Adrenal gland (tissue), 5 donors: ENCODE measurements around the gene ST3GAL3.

Experiments used
- POLR2A ChIP-seq, 2 donors: fragments of 450-650 bp; IDR thresholded peaks; one replicate each; pipeline ENCODE4 v1.6.1; 2017; ENCODE audit warnings: antibody characterized with exemption in 2 of 2, mild to moderate bottlenecking in 2 of 2, moderate library complexity in 1 of 2
- TF ChIP-seq, protein P1 (sequence below), 6 experiments: fragments of 450-650 bp in 4 of 6; fragments of 200-600 bp in 2 of 6; sonication (generic) in 1 of 6; IDR thresholded peaks; 1 replicate in 5 of 6; 2 replicates in 1 of 6; pipeline versions ENCODE4 v1.5.1 to v1.8.0; 2016 to 2021; ENCODE audit warnings: antibody characterized with exemption in 6 of 6, mild to moderate bottlenecking in 2 of 6, moderate library complexity in 1 of 6
- donor health status: DM: no; HTN: no; CAD: no.

DNA sequence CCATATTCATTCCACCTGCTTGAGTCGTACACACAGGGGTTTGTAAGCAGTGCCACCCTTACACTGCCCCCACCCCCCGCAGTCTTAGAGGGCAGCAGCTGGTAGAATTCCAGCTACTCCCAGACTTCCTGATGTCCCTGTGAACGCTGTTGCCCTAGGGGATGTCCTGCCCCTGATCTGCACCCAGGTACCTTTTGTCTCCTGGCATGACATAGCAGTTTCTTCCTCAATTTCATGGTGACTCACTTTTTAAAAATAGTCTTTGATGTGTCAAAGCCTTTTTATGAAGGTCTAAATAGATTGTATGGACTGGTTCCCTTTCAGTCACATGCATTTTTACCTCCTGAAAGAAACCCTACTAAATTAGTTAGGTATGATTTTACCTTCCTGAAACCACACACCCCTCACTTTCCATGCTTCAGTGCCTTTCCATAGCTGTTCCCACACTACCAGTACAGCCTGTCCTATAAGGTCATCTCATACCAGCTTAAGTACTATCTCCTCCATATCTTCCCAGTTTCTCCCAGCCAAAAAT, 76.4 kb downstream of the ST3GAL3 start:
- TF ChIP-seq, protein P1, sequence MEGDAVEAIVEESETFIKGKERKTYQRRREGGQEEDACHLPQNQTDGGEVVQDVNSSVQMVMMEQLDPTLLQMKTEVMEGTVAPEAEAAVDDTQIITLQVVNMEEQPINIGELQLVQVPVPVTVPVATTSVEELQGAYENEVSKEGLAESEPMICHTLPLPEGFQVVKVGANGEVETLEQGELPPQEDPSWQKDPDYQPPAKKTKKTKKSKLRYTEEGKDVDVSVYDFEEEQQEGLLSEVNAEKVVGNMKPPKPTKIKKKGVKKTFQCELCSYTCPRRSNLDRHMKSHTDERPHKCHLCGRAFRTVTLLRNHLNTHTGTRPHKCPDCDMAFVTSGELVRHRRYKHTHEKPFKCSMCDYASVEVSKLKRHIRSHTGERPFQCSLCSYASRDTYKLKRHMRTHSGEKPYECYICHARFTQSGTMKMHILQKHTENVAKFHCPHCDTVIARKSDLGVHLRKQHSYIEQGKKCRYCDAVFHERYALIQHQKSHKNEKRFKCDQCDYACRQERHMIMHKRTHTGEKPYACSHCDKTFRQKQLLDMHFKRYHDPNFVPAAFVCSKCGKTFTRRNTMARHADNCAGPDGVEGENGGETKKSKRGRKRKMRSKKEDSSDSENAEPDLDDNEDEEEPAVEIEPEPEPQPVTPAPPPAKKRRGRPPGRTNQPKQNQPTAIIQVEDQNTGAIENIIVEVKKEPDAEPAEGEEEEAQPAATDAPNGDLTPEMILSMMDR (IDR thresholded peaks at IDR 0.05): no peak
- no peak for TF ChIP-seq POLR2A (IDR thresholded peaks at IDR 0.05)
